Activated CD4-positive, alpha-beta memory T cell treated with anti-CD3 and anti-CD28 coated beads, Interleukin-2, amount 10 ng/mL, durations not matched to agents 7 days and 5 days (primary cell): ENCODE results near the gene FAR1. TPM values are rescaled to one million over a fixed set of nuclear protein-coding genes. Genes with fewer than 3 reads are reported as not detected.

Source experiments
- CTCF ChIA-PET: fragments of 350-600 bp; sonication (Branson Sonifier 250); formaldehyde crosslinking; loops from one replicate; lab custom pipeline; 2021; ENCODE audit warnings: antibody characterized with exemption, inconsistent platforms; lab: Charles Lee
- POLR2A ChIA-PET: fragments of 350-600 bp; sonication (Branson Sonifier 250); formaldehyde crosslinking; loops from one replicate; lab custom pipeline; 2021; ENCODE audit warnings: antibody characterized with exemption; lab: Charles Lee
- DNase-seq: peaks from one replicate; pipeline ENCODE4 v3.0.0-alpha.2; 2020
- H3K27ac Mint-ChIP-seq: one replicate; pipeline ENCODE4 v1.8.0; 2021; ENCODE audit warnings: mild to moderate bottlenecking, mixed read lengths
- H3K27me3 Mint-ChIP-seq: one replicate; pipeline ENCODE4 v1.8.0; 2021; ENCODE audit warnings: mixed read lengths
- H3K36me3 Mint-ChIP-seq: one replicate; pipeline ENCODE4 v1.8.0; 2021; ENCODE audit warnings: low read depth, mixed read lengths
- H3K4me1 Mint-ChIP-seq: one replicate; pipeline ENCODE4 v1.8.0; 2021; ENCODE audit warnings: mixed read lengths
- H3K4me3 Mint-ChIP-seq: one replicate; pipeline ENCODE4 v1.8.0; 2021; ENCODE audit warnings: mild to moderate bottlenecking, mixed read lengths
- H3K9me3 Mint-ChIP-seq: one replicate; pipeline ENCODE4 v1.8.0; 2021; ENCODE audit warnings: mixed read lengths
- total RNA-seq, 2 experiments: library from RNA; stranded (reverse); gene quantifications; one replicate each; pipeline ENCODE4 v1.2.3, GENCODE V29; 2021

Gene FAR1
- total RNA-seq, 2 experiments from 2014 or later: 55.1 to 57.6 TPM

- no peak for DNase-seq
- Mint-ChIP-seq H3K9me3 (no peaks in the 10 kb centered on the region), H3K4me3 (no peak overlapping the region), H3K27me3 (no peaks in the 10 kb centered on the region), H3K27ac (no peak overlapping the region), H3K4me1 (peaks cover 4% of the 10 kb centered on the region), H3K36me3 (peaks cover 41% of the 10 kb centered on the region)
- POLR2A ChIA-PET: no interaction called here
- CTCF ChIA-PET: no interaction called here
Observed at GRCh38 chr11:13698132-13698531, 29.7 kb downstream of the FAR1 start.

GRCh38 chr11:13699041-13699440 is 30.6 kb downstream of the FAR1 start:
- POLR2A ChIA-PET: no interaction called here
- no peak for DNase-seq
- Mint-ChIP-seq H3K36me3 (peaks cover 48% of the 10 kb centered on the region), H3K27ac (no peak overlapping the region), H3K27me3 (no peaks in the 10 kb centered on the region), H3K4me3 (no peak overlapping the region), H3K4me1 (no peaks in the 10 kb centered on the region), H3K9me3 (no peaks in the 10 kb centered on the region)
- CTCF ChIA-PET: interaction anchor here (0.7 to 1.0 kb wide), 2 partner anchors 15 to 221 kb away, joined by 3 read pairs; no protein-coding TSS in a partner anchor

- ChIA-PET CTCF (interaction anchor here (1.0 kb wide), 1 partner anchor 15 kb away, joined by 3 read pairs; no protein-coding TSS in a partner anchor), POLR2A (no interaction called here)
- H3K27ac Mint-ChIP-seq: no peak overlapping the region
- no peak overlapping the region for H3K4me3 Mint-ChIP-seq
- H3K36me3 Mint-ChIP-seq: peaks cover 47% of the 10 kb centered on the region
- no peaks in the 10 kb centered on the region for H3K4me1 Mint-ChIP-seq
- DNase-seq: no peak
- H3K27me3 Mint-ChIP-seq: no peaks in the 10 kb centered on the region
- H3K9me3 Mint-ChIP-seq: no peaks in the 10 kb centered on the region
Observed at GRCh38 chr11:13699870-13700269, 31.4 kb downstream of the FAR1 start.

- no peak for DNase-seq
- Mint-ChIP-seq H3K27ac (no peak overlapping the region), H3K9me3 (no peaks in the 10 kb centered on the region), H3K4me3 (no peak overlapping the region), H3K4me1 (no peaks in the 10 kb centered on the region), H3K36me3 (peaks cover 40% of the 10 kb centered on the region), H3K27me3 (no peaks in the 10 kb centered on the region)
- POLR2A ChIA-PET: no interaction called here
- CTCF ChIA-PET: no interaction called here
Observed at GRCh38 chr11:13701506-13701905, 33.0 kb downstream of the FAR1 start.

- ChIA-PET POLR2A (no interaction called here), CTCF (no interaction called here)
- no peaks in the 10 kb centered on the region for H3K27me3 Mint-ChIP-seq
- H3K36me3 Mint-ChIP-seq: peaks cover 34% of the 10 kb centered on the region
- DNase-seq: no peak
- no peak overlapping the region for H3K4me3 Mint-ChIP-seq
- no peaks in the 10 kb centered on the region for H3K9me3 Mint-ChIP-seq
- no peaks in the 10 kb centered on the region for H3K4me1 Mint-ChIP-seq
- H3K27ac Mint-ChIP-seq: no peak overlapping the region
Observed at GRCh38 chr11:13702071-13702470, 33.6 kb downstream of the FAR1 start.

DNA sequence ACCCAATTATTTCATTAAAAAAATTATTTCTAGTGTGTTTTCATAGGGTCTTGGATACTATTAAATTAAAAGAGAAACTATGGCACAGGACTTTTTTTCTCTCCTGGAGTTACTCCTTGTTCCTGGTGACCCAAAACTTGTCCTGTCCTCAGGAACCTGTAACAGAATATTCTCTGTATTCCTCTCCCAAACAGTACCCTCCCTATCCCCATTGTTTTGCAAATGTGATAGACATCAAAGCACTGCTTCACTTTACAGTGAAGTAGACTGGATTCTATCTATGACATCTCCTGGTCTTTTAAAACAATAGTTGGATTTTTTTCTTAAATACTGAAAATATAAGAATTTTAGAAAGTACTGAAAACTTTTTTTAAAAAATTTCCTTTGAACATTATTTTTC is 37.2 kb downstream of the FAR1 start:
- H3K27ac Mint-ChIP-seq: no peak overlapping the region
- no peaks in the 10 kb centered on the region for H3K27me3 Mint-ChIP-seq
- no peak overlapping the region for H3K4me3 Mint-ChIP-seq
- no peaks in the 10 kb centered on the region for H3K4me1 Mint-ChIP-seq
- DNase-seq: no peak
- no peaks in the 10 kb centered on the region for H3K9me3 Mint-ChIP-seq
- ChIA-PET CTCF (no interaction called here), POLR2A (no interaction called here)
- H3K36me3 Mint-ChIP-seq: peaks cover 29% of the 10 kb centered on the region

DNA sequence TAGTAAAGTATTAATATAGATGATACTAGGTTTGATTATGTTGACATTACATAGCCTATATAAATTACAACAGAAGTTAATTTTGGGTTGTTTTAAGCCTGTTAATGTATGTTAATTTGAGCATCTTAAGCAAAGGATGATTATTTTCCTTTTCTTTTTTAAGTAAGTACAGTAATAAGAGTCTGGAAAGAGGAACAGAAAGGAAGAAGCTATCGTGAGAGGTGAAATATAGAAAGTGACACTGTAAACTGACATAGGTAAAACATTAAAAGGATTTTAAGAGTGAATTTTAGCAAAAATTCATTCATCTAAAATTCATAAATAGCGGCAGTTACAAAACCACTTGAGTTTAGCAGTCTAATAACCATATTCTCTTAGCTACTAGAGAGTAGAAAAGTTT is 45.5 kb downstream of the FAR1 start:
- Mint-ChIP-seq H3K27me3 (no peaks in the 10 kb centered on the region), H3K4me1 (peaks cover 5% of the 10 kb centered on the region), H3K27ac (no peak overlapping the region), H3K4me3 (no peak overlapping the region), H3K36me3 (peaks cover 42% of the 10 kb centered on the region), H3K9me3 (no peaks in the 10 kb centered on the region)
- POLR2A ChIA-PET: no interaction called here
- no peak for DNase-seq
- CTCF ChIA-PET: interaction anchor here (0.8 kb wide), 1 partner anchor 14 kb away, joined by 3 read pairs; no protein-coding TSS in a partner anchor

DNA sequence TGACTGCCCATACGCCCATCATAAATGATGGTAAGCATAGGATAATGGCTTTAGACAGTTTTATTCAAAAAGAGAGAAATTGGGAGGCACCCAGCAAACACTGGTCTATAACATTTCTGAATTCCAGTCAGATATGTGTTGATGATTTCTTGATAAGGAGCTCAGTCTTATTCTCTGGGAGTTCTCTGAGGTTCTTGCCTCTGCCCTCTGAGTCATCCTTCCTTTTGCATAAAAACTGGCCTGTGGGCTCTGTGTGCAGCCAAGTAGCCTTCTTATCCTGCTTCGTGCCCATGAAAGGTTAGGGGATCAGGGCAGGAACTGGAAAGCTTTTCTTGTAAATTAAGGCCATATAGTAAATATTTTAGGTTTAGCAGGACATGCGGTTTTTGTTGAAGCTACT is 48.9 kb downstream of the FAR1 start:
- H3K27ac Mint-ChIP-seq: no peak overlapping the region
- H3K4me1 Mint-ChIP-seq: peaks cover 5% of the 10 kb centered on the region
- CTCF ChIA-PET: interaction anchor here (0.7 kb wide), 1 partner anchor 167 kb away, joined by 4 read pairs; no protein-coding TSS in a partner anchor
- POLR2A ChIA-PET: interaction anchor here (0.7 to 1.0 kb wide), 2 partner anchors 10 to 46 kb away, joined by 3 read pairs; no protein-coding TSS in a partner anchor
- H3K4me3 Mint-ChIP-seq: no peak overlapping the region
- DNase-seq: no peak
- H3K36me3 Mint-ChIP-seq: peaks cover 35% of the 10 kb centered on the region
- H3K9me3 Mint-ChIP-seq: no peaks in the 10 kb centered on the region
- H3K27me3 Mint-ChIP-seq: no peaks in the 10 kb centered on the region

GRCh38 chr11:13718394-13718793 is 49.9 kb downstream of the FAR1 start:
- DNase-seq: no peak
- no peak overlapping the region for H3K27ac Mint-ChIP-seq
- peaks cover 42% of the 10 kb centered on the region for H3K36me3 Mint-ChIP-seq
- ChIA-PET CTCF (no interaction called here), POLR2A (no interaction called here)
- H3K4me1 Mint-ChIP-seq: peaks cover 5% of the 10 kb centered on the region
- no peak overlapping the region for H3K4me3 Mint-ChIP-seq
- no peaks in the 10 kb centered on the region for H3K27me3 Mint-ChIP-seq
- no peaks in the 10 kb centered on the region for H3K9me3 Mint-ChIP-seq

- ChIA-PET CTCF (interaction anchor here (0.9 kb wide), 1 partner anchor 53 kb away, joined by 3 read pairs; no protein-coding TSS in a partner anchor), POLR2A (no interaction called here)
- no peaks in the 10 kb centered on the region for H3K9me3 Mint-ChIP-seq
- no peaks in the 10 kb centered on the region for H3K27me3 Mint-ChIP-seq
- peaks cover 5% of the 10 kb centered on the region for H3K4me1 Mint-ChIP-seq
- H3K4me3 Mint-ChIP-seq: no peak overlapping the region
- no peak overlapping the region for H3K27ac Mint-ChIP-seq
- DNase-seq: no peak
- peaks cover 32% of the 10 kb centered on the region for H3K36me3 Mint-ChIP-seq
Observed at GRCh38 chr11:13720940-13721339, 52.5 kb downstream of the FAR1 start.

DNA sequence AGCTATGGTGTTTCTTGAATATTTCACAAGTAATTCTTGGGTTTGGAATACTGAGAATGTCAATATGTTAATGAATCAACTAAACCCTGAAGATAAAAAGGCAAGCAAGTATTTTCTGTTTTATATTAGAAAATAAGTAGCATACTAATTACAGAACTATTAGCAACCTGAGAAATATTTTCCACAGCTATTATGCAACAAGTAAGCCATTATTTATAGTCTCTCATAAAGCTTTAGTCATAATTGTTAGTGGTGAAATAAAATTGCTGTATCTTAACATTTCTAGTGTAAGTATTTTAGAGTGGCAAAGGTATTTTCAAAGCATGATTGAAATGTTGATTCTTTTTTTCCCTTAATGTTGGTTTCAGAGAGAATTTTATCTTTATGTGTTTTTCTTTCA is 53.3 kb downstream of the FAR1 start:
- no peak for DNase-seq
- POLR2A ChIA-PET: no interaction called here
- H3K9me3 Mint-ChIP-seq: no peaks in the 10 kb centered on the region
- no peak overlapping the region for H3K4me3 Mint-ChIP-seq
- H3K27me3 Mint-ChIP-seq: no peaks in the 10 kb centered on the region
- no peak overlapping the region for H3K27ac Mint-ChIP-seq
- H3K4me1 Mint-ChIP-seq: peaks cover 5% of the 10 kb centered on the region
- CTCF ChIA-PET: interaction anchor here (0.6 to 0.9 kb wide), 2 partner anchors 54 to 890 kb away, joined by 3 read pairs; no protein-coding TSS in a partner anchor
- peaks cover 28% of the 10 kb centered on the region for H3K36me3 Mint-ChIP-seq

- H3K27me3 Mint-ChIP-seq: no peaks in the 10 kb centered on the region
- H3K4me1 Mint-ChIP-seq: no peaks in the 10 kb centered on the region
- H3K9me3 Mint-ChIP-seq: no peaks in the 10 kb centered on the region
- H3K27ac Mint-ChIP-seq: no peak overlapping the region
- DNase-seq: no peak
- POLR2A ChIA-PET: no interaction called here
- CTCF ChIA-PET: interaction anchor here (0.7 kb wide), 1 partner anchor 44 kb away, joined by 4 read pairs; no protein-coding TSS in a partner anchor
- H3K4me3 Mint-ChIP-seq: no peak overlapping the region
- H3K36me3 Mint-ChIP-seq: peaks cover 38% of the 10 kb centered on the region
Observed at GRCh38 chr11:13726456-13726855, 58.0 kb downstream of the FAR1 start.

GRCh38 chr11:13728076-13728475 is 59.6 kb downstream of the FAR1 start:
- no peak overlapping the region for H3K4me3 Mint-ChIP-seq
- H3K27me3 Mint-ChIP-seq: no peaks in the 10 kb centered on the region
- H3K36me3 Mint-ChIP-seq: peaks cover 35% of the 10 kb centered on the region
- CTCF ChIA-PET: no interaction called here
- H3K4me1 Mint-ChIP-seq: no peaks in the 10 kb centered on the region
- no peak for DNase-seq
- POLR2A ChIA-PET: no interaction called here
- H3K9me3 Mint-ChIP-seq: no peaks in the 10 kb centered on the region
- H3K27ac Mint-ChIP-seq: no peak overlapping the region

DNA sequence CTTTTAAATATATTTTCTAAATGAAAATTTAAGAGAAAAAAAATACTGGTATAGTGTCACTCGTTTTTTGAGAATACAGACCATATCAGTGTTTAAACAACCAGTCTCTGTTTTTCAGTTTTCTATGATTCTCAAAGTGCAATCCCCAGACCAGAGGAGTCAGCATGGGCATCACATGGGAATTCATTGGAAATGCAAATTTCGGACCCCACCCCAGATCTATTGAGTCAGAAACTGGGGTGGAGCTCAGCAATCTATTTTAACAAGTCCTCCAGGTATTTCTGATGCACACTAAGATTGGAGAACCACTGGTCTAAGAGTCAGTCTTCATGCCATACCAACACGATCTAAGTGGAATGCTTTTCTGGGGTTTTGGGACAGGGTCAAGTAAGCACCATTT is 66.1 kb downstream of the FAR1 start:
- Mint-ChIP-seq H3K9me3 (no peaks in the 10 kb centered on the region), H3K27me3 (peaks cover 2% of the 10 kb centered on the region), H3K27ac (no peak overlapping the region), H3K36me3 (peaks cover 6% of the 10 kb centered on the region), H3K4me3 (no peak overlapping the region), H3K4me1 (no peaks in the 10 kb centered on the region)
- no peak for DNase-seq
- POLR2A ChIA-PET: no interaction called here
- CTCF ChIA-PET: no interaction called here
